HG03135 (cell line): ENCODE data around the gene SPO11.

Experiments used
- ATAC-seq: cut with Tn5 transposase; IDR thresholded peaks from one replicate; pipeline ENCODE4 v1.9.1; 2021; ENCODE audit warnings: mild to moderate bottlenecking, moderate library complexity; ENCODE audit not compliant: unreplicated experiment

Gene SPO11, protein sequence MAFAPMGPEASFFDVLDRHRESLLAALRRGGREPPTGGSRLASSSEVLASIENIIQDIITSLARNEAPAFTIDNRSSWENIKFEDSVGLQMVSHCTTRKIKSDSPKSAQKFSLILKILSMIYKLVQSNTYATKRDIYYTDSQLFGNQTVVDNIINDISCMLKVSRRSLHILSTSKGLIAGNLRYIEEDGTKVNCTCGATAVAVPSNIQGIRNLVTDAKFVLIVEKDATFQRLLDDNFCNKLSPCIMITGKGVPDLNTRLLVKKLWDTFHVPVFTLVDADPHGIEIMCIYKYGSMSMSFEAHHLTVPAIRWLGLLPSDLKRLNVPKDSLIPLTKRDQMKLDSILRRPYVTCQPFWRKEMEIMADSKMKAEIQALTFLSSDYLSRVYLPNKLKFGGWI

DNA sequence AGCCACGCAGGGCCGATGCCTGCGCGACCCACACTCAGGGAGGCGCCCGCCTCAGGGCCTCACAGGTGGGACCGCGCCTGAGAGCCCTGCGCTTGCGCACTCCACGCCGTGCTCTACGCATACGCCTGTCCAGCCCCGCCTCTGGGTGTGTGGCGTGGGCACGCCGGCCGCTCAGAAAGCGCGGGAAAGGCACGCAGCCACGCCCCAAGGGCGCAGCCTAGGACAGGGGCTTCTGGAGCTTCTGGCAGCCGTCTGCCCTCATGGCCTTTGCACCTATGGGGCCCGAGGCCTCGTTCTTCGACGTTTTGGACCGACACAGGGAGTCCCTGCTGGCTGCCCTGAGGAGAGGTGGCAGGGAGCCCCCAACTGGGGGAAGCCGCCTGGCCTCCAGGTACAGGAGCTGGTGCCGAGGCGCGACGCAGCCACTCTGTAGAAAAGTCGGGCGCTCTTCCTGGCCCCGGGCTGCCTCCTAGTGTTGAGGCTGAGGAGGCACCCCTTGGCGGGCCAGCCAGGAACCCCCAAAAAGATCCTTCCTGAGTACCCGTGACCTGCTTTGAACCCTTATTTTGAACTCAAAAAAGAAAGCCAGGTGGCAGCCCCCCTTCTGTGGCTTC lies at the start of gene SPO11:
Gene SPO11 (plus strand): TSS at position 196 of the 614 bp plus-strand sequence. CDS start 65 bp downstream, at position 261.
- ATAC-seq = no peak

DNA sequence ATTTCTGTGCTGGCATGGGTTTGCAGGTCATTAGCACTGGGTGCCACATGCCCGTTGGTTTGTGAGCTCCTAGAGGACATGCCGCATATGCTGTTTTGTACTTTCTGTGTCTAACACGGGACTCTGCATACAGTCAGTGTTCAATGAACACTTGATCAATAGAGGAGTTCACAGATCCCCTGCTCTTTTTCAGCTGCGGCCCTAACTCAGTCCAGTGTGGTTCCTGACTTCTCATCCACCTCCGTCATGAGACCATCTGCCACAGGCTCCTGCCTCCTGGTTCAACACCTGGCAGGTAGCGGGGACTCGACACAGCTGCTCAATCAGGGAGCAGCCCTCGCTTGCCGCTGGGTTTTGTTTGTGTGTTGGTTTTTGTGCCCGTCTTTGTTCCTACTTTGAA lies 49.4 kb upstream of the SPO11 start:
- no peak for ATAC-seq

DNA sequence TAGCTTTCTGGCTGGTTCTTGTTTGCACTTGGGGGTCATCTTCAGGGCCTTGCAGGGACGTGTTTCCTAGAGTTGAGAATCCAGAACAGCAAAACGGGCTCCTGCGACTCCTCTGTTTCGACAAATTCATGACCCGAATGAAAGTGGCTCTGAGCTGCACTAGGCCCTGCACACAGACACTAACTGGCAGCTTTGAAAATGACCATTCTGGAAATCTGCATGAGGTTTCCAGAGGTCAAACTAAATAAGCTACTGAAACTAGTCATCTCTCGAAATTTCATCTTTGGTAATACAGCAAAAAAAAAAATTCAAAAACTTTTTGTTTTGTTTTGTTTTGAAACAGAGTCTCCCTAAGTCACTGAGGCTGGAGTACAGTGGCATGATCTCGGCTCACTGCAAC lies 47.7 kb upstream of the SPO11 start:
- ATAC-seq = no peak

DNA sequence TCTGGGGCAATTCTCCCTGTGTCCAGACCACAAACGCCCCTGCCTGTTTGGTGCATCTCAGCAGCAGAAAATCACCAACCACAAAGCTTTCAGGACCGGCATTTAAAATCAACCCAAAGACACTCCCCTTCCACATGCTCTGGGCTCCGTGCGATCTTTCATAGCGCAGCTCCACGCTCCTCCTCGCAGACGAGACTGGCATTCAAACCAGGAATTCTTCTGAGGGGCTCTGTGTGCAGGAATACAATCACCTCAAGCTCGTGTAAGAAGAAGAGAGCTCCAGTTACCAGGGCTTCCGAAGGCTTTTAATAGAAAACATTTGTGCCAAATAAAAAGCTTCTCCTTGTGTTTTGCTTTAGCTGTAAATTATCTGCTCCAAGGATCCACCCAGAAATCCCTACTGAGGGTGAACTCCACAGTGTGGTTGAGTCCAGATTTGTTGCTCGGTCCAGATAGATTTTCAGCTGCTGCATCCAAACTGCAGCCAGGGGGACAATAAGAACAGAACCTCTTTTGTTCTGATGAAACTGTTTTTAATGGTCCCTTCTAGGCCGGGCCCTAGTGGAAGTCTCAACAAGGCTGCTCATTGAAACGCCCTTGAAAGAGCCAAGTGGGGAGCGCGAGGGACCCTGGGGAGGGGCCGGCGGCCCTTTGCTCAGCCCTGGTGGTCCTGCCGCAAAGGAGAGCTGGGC lies 46.8 kb upstream of the SPO11 start:
- ATAC-seq = no peak

DNA sequence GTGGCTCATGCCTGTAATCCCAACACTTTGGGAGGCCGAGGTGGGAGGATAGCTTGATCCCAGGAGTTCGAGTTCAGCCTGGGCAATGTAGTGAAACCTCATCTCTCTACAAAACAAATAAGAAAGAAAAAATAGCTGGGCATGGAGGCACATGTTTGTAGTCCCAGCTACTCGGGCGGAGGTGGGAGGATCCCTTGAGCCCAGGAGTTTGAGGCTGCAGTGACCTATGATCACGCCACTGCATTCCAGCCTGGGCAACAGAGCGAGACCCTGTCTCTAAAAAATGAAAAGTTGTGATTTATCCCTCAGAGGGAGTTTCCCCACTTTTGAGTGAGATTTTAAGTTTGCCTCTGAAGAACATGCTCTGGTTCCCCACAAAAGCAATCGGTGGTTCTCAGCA lies 45.7 kb upstream of the SPO11 start:
- no peak for ATAC-seq

DNA sequence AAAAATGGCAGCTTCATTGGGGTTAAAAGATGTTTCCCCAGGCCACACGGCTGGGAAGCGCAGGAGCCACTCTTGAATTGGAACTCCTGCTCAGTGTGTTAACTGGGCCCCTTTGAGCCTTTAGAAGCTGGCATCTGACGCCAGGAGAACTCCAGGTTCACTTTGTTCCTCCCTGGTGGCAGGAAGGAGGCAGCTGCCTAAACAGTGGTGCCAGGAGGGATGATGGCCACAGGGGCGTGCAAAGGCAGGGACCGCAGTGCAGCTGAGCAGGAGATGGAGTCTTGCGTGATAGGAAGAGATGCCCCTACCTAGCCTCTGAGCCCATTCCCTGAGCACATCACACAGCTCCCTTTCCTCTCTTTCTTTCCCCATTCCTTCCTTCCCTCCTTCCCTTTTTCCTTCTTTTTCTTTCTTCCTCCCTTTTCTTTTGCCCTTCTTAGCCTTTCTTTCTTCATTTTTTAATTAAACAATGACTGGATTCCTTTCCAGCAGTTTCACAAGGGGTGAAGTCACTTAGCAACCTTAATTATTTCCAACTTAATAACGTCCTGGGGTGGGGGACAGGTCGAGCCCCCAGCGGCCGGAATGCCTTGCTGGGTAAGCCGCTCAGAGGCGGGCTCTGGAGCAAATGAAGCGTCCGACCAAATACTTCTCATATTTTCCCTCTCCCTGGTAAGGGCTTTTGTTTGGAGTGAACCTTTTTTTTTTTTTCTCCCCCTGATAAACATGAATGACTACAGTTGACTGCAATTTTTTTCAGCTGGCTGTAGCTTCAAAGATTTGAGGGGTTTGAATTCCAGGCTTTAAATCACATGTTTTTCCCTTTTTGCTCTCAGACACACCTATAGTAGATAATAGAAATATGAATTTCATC lies 42.4 kb upstream of the SPO11 start:
- no peak for ATAC-seq

DNA sequence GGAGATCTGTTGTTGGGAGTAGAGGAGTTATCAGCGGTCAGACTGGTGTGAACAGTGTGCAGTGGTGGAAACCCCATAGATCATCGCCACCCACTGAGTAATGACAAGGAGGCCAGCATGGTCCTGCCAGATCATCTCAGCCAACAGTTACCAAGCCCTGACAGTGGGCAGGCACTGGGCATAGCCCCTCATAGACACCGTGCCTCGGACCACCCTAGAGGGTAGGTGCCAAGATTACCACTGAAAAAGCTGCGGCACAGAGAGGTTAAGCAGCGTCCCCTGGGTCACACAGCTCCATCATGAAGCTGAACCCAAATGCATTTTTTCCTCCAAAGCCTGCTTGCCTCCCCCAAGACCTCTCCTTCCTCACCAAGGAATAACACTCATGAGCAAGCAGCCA lies 41.7 kb upstream of the SPO11 start:
- no peak for ATAC-seq

DNA sequence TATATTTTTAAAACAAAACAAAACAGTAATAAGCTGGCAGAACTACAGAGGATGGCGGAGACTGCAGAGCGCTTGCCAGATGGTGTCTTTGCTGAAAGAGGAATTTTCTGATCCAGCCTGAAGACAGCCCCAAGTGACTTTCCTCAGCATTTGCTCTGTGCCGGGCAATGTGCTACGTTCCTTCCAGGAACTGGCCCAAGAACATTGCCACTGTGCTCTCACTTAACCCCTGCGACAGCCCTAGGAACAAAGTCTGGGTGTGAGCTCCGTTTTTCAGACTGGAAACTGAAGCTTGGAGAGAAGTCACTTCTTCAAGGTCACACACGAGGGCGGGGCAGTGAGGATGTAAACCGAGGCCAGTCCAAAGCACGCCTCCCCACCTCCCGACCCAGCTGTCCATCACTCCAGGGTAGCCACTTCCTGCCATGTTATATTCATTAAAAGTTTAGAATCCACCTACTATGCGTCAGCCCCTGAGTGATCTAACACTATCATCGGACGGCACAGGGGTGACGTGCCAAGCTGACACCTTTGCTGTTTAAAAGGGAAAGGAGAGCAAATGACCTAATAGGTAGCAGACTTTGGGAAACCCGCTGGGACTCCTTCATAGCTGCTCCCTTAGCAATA lies 40.8 kb upstream of the SPO11 start:
- no peak for ATAC-seq

DNA sequence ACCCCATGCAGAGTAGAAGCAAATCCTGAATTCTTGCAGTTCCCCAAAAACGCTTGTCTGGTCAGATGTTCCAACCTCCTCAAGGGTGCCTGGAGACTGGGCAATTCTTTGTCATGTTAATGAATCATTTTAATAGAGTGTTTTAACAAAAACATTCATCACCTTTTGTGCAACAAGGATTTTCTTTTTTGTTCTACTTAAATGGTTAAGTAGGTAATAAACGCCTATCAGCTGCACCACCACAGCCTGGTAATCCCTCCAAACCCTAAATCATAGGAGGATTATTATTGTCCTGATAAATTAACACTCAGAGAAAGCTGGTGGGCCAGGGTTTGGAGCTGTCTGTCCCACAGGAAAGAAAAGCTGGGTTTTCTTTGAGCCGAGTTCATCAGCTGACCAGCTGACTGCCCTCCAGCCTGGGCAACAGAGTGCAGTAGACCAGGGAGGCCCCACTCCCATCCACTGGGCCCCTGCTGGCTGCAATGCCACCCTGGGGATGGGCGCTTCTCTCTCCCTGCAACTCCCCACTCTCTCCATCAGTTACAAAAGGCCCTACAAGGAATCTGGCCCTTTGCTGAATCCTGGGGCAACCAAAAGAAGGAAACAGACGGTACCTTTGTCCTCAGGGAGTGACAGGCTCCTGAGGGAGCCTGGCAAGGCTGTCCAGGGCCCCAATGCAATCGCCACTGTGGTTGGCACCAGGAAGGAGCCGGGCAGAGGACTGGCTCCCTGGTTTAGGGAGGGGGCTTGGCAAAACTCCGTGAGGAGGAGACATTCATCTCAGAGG lies 40.0 kb upstream of the SPO11 start:
- ATAC-seq = no peak

DNA sequence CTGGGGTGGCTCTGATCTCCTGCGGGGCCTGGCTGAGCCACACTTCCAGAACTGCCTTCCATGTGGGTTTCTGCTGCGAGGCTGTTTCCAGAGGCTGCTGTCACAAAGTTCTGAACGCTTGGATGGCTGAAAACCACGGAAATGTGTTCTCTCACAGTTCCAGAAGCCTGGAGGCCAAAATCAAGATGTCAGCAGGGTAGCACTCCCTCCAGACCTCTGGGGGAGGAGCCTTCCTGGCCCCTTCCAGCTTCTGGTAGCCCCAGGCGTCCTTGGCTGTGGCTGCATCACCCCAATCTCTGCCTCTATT lies 39.5 kb upstream of the SPO11 start:
- no peak for ATAC-seq

DNA sequence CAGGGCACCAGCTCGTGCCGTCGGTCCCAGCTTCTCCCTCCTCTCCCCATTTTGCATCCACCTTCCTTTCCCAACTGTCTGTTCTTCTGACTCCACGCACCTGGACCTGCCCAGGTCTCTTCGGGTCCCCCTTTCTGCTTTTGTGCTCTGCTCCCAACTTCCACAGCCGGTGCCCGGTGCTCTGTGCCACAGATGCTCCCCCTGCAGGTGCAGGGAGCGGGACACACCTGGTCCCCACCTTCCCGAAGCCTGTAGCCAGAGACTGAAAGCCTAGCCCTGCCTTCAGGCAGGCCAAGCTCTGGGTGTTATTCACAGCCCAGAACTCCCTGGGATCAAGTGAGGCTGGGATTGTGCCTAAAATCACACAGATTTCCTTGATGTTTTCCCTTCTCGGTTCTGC lies 38.6 kb upstream of the SPO11 start:
- no peak for ATAC-seq

DNA sequence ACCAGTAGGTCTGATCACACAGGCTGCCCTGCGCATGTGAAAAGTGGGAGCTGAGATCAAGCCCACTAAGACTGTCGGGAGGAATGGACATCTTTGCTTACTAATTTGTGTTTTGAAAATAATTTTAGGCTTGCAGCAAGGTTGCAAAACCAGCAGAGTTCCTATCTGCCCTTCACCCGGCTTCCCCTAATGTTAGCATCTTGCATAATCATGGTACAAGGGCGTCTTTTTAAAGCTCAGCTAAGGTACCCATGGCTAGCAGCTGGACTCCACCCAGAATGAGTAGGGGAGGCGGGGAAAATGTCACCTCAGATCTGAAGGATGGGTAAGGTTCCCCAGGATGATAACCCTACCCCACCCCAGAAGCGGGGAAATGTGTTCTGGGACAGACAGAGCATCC lies 37.9 kb upstream of the SPO11 start:
- no peak for ATAC-seq

DNA sequence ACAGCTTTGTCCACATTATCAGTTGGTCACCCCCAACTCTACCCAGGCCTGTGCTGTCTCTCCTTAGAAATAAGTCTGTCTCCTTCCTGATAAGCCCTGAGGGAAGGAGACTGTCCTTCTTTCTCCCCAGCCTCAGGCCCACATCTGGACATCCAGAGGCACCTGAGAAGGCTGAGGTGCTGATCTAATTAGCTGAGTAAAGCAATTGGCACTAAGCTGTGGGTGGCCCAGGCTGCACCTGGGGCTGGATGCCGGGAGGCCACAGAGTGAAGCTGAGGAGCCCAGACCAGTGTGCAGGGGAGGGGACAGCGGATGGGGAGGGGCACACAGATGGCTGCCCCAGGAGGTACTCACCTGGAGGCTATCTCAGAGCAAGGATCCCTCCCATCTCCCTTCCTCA lies 37.0 kb upstream of the SPO11 start:
- no peak for ATAC-seq

DNA sequence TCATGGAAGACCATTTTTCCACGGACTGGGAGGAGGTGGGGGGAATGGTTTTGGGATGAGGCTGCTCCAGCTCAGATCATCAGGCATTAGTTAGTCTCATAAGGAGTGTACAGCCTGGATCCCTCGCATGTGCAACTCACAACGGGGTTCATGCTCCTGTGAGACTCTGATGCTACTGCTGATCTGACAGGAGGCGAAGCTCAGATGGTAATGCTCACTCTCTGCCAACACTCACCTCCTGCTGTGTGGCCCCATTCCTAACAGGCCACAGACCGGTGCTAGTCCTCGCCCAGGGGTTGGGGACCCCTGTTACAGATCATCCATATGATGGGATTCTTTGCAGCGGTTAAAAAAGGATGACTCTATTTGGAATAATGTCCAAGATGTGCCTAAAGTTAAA lies 35.6 kb upstream of the SPO11 start:
- ATAC-seq = no peak

DNA sequence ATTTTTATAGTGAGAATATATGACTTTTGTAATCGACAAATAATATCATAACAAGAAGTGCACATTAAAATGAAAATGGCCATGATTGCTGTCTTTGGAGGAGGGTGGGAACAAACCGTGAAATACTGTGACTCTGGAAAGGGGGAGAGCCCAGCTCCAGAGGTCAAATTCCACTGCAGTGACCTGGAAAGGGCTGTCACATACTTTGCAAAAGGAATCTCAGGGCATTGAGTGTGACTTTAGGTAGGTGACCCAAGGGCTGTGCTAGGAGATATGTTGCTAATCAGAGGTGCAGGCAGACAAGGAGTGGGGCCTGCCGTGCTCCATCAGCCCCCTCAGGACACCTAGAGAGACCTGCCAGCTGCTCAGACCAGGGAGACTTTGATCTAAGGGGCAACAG lies 35.1 kb upstream of the SPO11 start:
- no peak for ATAC-seq

DNA sequence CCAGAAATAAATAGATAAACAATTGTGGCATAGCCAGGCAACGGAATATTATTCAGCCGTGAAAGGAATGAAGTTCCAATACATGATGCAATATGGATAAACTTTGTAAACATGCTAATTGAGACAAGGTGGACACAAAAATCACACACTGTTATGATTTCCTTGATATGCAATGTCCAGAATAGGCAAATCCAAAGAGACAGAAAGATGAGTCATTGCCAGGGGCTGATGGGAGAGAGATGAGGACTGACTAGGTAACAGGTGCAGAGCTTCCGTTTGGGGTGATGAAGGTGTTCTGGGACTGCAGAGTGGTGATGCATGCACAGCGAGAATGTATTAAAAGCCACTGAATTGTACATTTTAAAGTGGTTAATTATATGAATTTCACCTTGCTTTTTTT lies 31.1 kb upstream of the SPO11 start:
- no peak for ATAC-seq

DNA sequence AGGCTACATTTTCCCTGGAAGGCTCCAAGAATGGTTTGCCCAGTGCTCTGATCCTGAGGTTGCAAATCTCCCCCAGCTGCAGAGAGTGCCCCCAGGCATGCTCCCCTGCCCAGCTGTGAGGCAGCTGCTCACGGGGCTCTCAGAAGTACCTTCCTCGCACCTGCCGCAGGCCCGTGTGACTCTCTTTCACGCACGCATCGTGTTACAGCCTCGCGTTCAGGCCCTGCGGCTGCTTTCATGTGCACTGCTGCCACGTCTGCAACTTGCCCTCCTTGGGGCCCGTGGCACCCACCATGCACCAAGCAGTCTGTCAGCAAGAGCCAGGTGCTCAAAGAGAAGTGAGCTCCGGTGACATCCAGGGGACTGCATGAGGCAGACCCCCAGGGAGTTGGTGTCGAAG lies 28.6 kb upstream of the SPO11 start:
- no peak for ATAC-seq

DNA sequence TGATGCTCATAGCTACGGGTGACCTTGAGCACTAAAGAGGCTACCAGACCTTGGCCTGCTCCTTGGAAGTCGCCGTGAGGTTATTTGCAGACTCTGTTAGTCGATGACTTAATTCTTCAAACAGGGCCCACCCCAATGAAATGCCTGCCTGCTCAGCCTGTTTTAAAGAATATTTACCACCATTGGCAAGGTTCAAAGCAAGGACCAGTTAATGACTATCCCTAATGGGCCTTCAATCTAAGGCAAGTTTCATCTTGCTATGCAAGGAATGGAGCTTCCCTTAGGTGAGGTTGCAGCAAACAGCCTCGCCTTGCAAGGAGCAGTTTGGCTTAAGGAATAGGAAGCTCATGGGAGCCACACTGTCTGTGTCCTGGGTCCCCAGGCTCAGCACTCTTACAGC lies 22.9 kb upstream of the SPO11 start:
- ATAC-seq = no peak

DNA sequence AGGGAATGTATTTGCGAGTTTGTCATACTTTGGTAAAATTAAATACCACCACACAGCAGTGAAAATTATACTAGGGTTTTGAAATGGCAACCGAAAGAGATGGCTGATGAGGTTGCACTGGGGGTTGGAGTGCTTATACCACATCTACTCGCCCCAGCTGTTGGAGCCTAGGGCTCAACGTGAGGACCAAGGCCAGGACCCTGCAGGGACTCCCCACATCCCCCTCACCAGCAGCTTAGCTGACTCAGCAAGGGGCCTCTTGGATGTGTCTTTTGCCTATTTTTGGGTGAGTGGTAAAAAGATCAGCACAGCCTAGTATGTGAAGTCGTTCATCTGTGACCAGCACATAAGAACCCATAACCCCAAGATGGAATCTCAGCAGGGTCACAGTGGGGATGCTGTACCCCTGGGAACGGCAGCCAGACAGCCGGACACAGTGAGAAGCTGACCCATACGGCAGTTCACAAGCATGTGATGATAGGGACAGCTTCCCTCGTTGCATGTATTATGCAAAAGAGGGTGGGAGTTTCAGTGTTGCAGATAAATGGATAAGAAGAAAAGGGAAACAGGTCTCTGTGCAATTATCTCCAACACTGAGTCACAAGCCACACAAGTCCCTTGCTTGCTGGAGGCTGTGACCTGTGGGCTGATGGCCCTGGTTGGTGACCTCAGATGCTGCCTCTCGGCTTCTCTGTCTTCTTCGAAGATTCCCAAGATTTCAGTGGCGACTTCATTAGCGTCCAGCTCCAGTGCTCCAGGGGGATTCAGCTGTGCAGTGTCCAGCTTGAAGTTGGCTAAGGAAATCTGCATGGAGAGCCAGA lies 20.9 kb upstream of the SPO11 start:
- ATAC-seq = no peak
